PC-3 (cell line): Measurements from ENCODE around the gene SUSD6.

Experiments used
- EZH2 ChIP-seq: fragments of 300-600 bp; sonication (generic); IDR thresholded peaks from one replicate; pipeline ENCODE4 v1.6.1; 2017; ENCODE audit warnings: antibody characterized with exemption, mild to moderate bottlenecking, low read length; ENCODE audit not compliant: unreplicated experiment
- EZH2phosphoT487 ChIP-seq: fragments of 300-600 bp; sonication (generic); IDR thresholded peaks from 2 replicates; pipeline ENCODE4 v1.6.1; 2018; ENCODE audit warnings: mild to moderate bottlenecking, antibody characterized with exemption, low read length, borderline replicate concordance

DNA sequence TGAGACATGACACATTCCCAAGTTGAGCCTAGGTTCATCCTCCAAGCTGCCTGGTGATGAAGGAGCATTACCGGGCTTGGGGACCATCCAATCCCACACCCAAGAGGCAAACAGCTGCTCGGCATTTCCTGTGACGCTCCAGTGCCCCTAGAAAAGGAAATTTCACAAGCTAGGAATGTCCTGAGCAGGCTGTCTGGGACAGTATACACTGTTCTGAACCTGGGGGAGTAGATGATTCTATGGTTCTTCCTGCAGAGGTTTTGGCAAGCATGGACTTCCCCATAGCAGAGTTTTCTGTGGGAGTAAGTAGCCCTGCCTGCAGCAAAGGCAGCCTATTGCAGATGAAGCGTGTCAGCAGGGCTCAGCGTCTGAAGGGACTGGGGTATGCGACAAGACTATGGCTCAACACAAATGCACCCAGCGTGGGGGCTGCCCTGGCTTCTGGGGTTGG, 108.1 kb downstream of the SUSD6 start:
- TF ChIP-seq EZH2 (no peak), EZH2phosphoT487 (no peak)
